ENCODE results near the gene SAP25. TPM values are rescaled to one million over a fixed set of nuclear protein-coding genes. Genes with fewer than 3 reads are reported as not detected.

The SAP25 gene
- total RNA-seq, 1 donor from 2014 or later, result 2.9 TPM

DNA sequence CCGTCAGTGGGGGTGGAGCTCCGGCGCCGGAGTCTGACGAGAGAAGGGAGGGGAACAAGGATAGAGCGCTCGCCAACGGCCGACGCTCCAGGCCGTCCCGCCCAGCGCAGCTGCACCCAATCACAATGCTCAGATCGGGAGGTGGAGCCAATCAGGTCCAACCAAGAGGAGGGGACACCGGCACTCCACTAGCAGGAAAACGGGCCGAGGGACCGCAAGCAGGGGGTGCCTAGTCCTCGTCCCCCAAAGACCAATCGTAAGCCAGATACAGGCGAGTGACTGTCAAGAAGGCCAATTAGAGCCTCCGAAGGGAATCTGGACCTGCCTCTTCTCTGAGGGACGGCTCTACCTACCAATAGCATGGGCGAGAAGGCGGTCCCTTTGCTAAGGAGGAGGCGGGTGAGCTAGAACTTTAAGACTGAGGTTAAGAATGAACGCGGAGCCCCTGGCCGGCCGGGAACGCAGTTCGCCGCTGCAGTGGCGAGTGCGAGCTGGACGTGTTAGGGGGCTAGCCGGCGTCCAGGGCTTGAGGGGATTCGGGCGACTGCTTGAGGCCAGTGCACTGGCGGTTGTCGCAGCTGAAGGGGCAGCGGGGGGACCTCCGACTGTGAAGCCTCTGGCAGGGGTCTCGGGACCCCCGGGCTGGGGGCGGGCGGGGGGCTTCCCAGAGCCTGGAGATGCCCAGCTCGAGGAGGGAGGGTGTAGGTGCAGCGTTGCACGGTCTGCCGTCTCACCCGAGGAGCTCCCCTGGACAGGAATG is 12.7 kb upstream of the SAP25 start, which contains the start of gene FBXO24:
Gene FBXO24, plus strand, starts transcription at position 63 of the 760 bp plus-strand sequence. Its CDS starts 298 bp downstream, at position 361.
- intact Hi-C loops (cut with DNase I), result loop anchor here (1.0 to 5.0 kb wide), 2 partner anchors 86 to 107 kb away; partner anchors contain the start of genes GNB2 and TSC22D4
- peak within 1 kb of the TSS; percentile 94 for H3K27ac ChIP-seq
- TF ChIP-seq POLR2A (IDR thresholded peaks at IDR 0.05) (peak in 1 of 2 donors; percentile 60), CTCF (IDR thresholded peaks at IDR 0.05) (no peak), POLR2AphosphoS5 (IDR thresholded peaks at IDR 0.05; ENCODE audit: insufficient read depth in 1 of 2, low read depth in 1 of 2) (peak; percentile 92 to 96)
- DNase-seq (ENCODE audit: extremely low spot score in 2 of 2), result peak; percentile 100
- H3K4me1 ChIP-seq, result peaks cover 57% of the 10 kb centered on the region
- H3K36me3 ChIP-seq, result peaks cover 0 to 11% of the 10 kb centered on the region in 2 donors
- no peaks in the 10 kb centered on the region for H3K27me3 ChIP-seq
- H3K9me3 ChIP-seq, result no peaks in the 10 kb centered on the region
- H3K4me3 ChIP-seq, result peak within 1 kb of the TSS; percentile 79 to 96

DNA sequence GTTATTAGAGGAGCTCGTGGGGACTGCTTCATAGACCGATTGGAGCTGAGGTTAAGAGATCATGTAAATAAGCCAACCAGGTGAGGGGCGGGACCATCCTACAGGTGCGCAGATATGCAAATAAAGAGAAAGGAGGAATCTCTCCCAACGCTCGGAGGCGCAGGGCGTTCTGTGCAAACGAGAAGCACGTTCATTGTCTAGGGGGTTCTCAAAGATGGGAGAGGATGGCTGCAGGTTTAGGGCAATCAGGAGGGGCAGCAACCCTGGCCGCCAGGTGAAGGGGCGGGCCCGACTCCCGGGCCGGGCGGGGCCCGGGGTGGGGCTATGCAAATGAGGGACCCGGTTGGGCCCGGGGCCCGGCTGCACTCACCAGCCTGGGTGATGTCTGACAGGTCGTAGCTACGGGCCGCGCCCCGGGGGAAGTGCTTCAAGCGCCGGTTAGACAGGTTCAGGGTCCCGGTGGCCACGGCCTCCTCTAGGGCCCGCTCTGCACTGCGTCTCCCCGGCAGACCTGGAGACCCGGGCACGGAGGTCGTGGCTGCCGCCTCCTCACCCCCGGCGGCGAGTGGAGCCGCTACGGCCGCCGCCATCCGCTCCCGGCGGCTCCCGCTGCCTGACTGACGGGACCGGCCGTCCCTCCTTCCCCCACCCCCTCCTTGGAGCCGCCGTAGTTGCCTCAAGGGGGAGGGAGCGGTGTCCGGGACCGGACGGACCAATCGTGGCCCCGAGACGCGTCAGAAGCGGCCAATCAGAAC is 12.0 kb upstream of the SAP25 start, which contains the start of gene LRCH4:
Gene LRCH4, minus strand, starts transcription at position 619 of the 755 bp plus-strand sequence. Its CDS starts 29 bp downstream, at position 590.
- no peaks in the 10 kb centered on the region for H3K27me3 ChIP-seq
- intact Hi-C loops (cut with DNase I), result loop anchor here (1.0 to 5.0 kb wide), 2 partner anchors 87 to 106 kb away; partner anchors contain the start of genes GNB2 and TSC22D4
- H3K36me3 ChIP-seq, result peaks cover 0 to 19% of the 10 kb centered on the region in 2 donors
- H3K27ac ChIP-seq, result peak within 1 kb of the TSS; percentile 94
- H3K9me3 ChIP-seq, result no peaks in the 10 kb centered on the region
- TF ChIP-seq POLR2AphosphoS5 (IDR thresholded peaks at IDR 0.05; ENCODE audit: insufficient read depth in 1 of 2, low read depth in 1 of 2), result peak in 1 of 2 donors; percentile 99
- TF ChIP-seq POLR2A (IDR thresholded peaks at IDR 0.05), result peak in 1 of 2 donors; percentile 97
- no peak for TF ChIP-seq CTCF (IDR thresholded peaks at IDR 0.05)
- DNase-seq (ENCODE audit: extremely low spot score in 2 of 2), result no peak
- peak within 1 kb of the TSS; percentile 79 to 96 for H3K4me3 ChIP-seq
- H3K4me1 ChIP-seq, result peaks cover 57% of the 10 kb centered on the region

GRCh38 chr7:100584683-100585510 is 11.2 kb upstream of the SAP25 start:
- Histone ChIP-seq H3K27me3 (no peaks in the 10 kb centered on the region), H3K4me3 (peak overlapping the region; percentile 79 to 96), H3K27ac (peak overlapping the region; percentile 94), H3K36me3 (peaks cover 0 to 23% of the 10 kb centered on the region in 2 donors), H3K4me1 (peaks cover 49% of the 10 kb centered on the region), H3K9me3 (no peaks in the 10 kb centered on the region)
- intact Hi-C loops (cut with DNase I), result loop anchor here (5.0 kb wide), 1 partner anchor 87 kb away; the partner anchor contains the start of gene GNB2
- DNase-seq (ENCODE audit: extremely low spot score in 2 of 2), result no peak
- no peak for TF ChIP-seq POLR2A (IDR thresholded peaks at IDR 0.05)
- no peak for TF ChIP-seq CTCF (IDR thresholded peaks at IDR 0.05)

GRCh38 chr7:100584054-100584682 is 10.5 kb upstream of the SAP25 start:
- peak overlapping the region; percentile 94 for H3K27ac ChIP-seq
- intact Hi-C loops (cut with DNase I), result no loop called here
- H3K4me3 ChIP-seq, result peak overlapping the region; percentile 79 to 96
- peaks cover 47% of the 10 kb centered on the region for H3K4me1 ChIP-seq
- peaks cover 0 to 27% of the 10 kb centered on the region in 2 donors for H3K36me3 ChIP-seq
- no peak for TF ChIP-seq POLR2A (IDR thresholded peaks at IDR 0.05)
- no peak for TF ChIP-seq POLR2AphosphoS5 (IDR thresholded peaks at IDR 0.05; ENCODE audit: insufficient read depth in 1 of 2, low read depth in 1 of 2)
- no peak for TF ChIP-seq CTCF (IDR thresholded peaks at IDR 0.05)
- no peak for DNase-seq (ENCODE audit: extremely low spot score in 2 of 2)
- H3K27me3 ChIP-seq, result no peaks in the 10 kb centered on the region
- no peaks in the 10 kb centered on the region for H3K9me3 ChIP-seq
